ENCODE measurements around the gene CIAO2A.
"Not testable (repeated sequence)": the region's sequence is repeated elsewhere in the genome, so short reads cannot be mapped to it uniquely, and the experiment has no call there.

Gene CIAO2A

GRCh38 chr15:64060716-64061115 is 32.9 kb downstream of the CIAO2A start:
- Histone ChIP-seq H3K4me1 (ENCODE audit: control insufficient read depth, insufficient read depth, low read length) (no peaks in the 10 kb centered on the region), H3K9ac (ENCODE audit: low read length) (no peak overlapping the region), H3K27me3 (ENCODE audit: control insufficient read depth, insufficient read depth, low read length) (no peaks in the 10 kb centered on the region), H3K36me3 (ENCODE audit: control insufficient read depth, insufficient read depth, low read length) (no peaks in the 10 kb centered on the region), H3K4me3 (ENCODE audit: low read length) (no peak overlapping the region), H3K9me3 (ENCODE audit: control insufficient read depth, low read length) (no peaks in the 10 kb centered on the region)

- not testable (repeated sequence) for H3K4me1 ChIP-seq (ENCODE audit: control insufficient read depth, insufficient read depth, low read length); H3K27me3 ChIP-seq (ENCODE audit: control insufficient read depth, insufficient read depth, low read length); H3K9me3 ChIP-seq (ENCODE audit: control insufficient read depth, low read length); H3K4me3 ChIP-seq (ENCODE audit: low read length); H3K9ac ChIP-seq (ENCODE audit: low read length); H3K36me3 ChIP-seq (ENCODE audit: control insufficient read depth, insufficient read depth, low read length)
Measured at GRCh38 chr15:64059104-64059503, 34.5 kb downstream of the CIAO2A start.

- Histone ChIP-seq H3K9ac (ENCODE audit: low read length) (no peak overlapping the region), H3K9me3 (ENCODE audit: control insufficient read depth, low read length) (no peaks in the 10 kb centered on the region), H3K4me3 (ENCODE audit: low read length) (no peak overlapping the region), H3K4me1 (ENCODE audit: control insufficient read depth, insufficient read depth, low read length) (no peaks in the 10 kb centered on the region), H3K36me3 (ENCODE audit: control insufficient read depth, insufficient read depth, low read length) (no peaks in the 10 kb centered on the region), H3K27me3 (ENCODE audit: control insufficient read depth, insufficient read depth, low read length) (no peaks in the 10 kb centered on the region)
Measured at GRCh38 chr15:64058279-64058678, 35.4 kb downstream of the CIAO2A start.

- H3K9me3 ChIP-seq (ENCODE audit: control insufficient read depth, low read length); H3K27me3 ChIP-seq (ENCODE audit: control insufficient read depth, insufficient read depth, low read length); H3K4me1 ChIP-seq (ENCODE audit: control insufficient read depth, insufficient read depth, low read length); H3K9ac ChIP-seq (ENCODE audit: low read length); H3K4me3 ChIP-seq (ENCODE audit: low read length); H3K36me3 ChIP-seq (ENCODE audit: control insufficient read depth, insufficient read depth, low read length): not testable (repeated sequence)
Measured at GRCh38 chr15:64053674-64054073, 40.0 kb downstream of the CIAO2A start.

GRCh38 chr15:64052925-64053491 is 40.6 kb downstream of the CIAO2A start:
- Histone ChIP-seq H3K4me3 (ENCODE audit: low read length) (no peak overlapping the region), H3K9ac (ENCODE audit: low read length) (no peak overlapping the region), H3K9me3 (ENCODE audit: control insufficient read depth, low read length) (no peaks in the 10 kb centered on the region), H3K36me3 (ENCODE audit: control insufficient read depth, insufficient read depth, low read length) (no peaks in the 10 kb centered on the region), H3K27me3 (ENCODE audit: control insufficient read depth, insufficient read depth, low read length) (no peaks in the 10 kb centered on the region), H3K4me1 (ENCODE audit: control insufficient read depth, insufficient read depth, low read length) (peaks cover 7% of the 10 kb centered on the region)

GRCh38 chr15:64051407-64052259 is 42.0 kb downstream of the CIAO2A start:
- Histone ChIP-seq H3K9ac (ENCODE audit: low read length) (no peak overlapping the region), H3K4me3 (ENCODE audit: low read length) (no peak overlapping the region), H3K36me3 (ENCODE audit: control insufficient read depth, insufficient read depth, low read length) (no peaks in the 10 kb centered on the region), H3K27me3 (ENCODE audit: control insufficient read depth, insufficient read depth, low read length) (peaks cover 7% of the 10 kb centered on the region), H3K9me3 (ENCODE audit: control insufficient read depth, low read length) (no peaks in the 10 kb centered on the region), H3K4me1 (ENCODE audit: control insufficient read depth, insufficient read depth, low read length) (peaks cover 15% of the 10 kb centered on the region)

- Histone ChIP-seq H3K9ac (ENCODE audit: low read length) (no peak overlapping the region), H3K36me3 (ENCODE audit: control insufficient read depth, insufficient read depth, low read length) (no peaks in the 10 kb centered on the region), H3K4me1 (ENCODE audit: control insufficient read depth, insufficient read depth, low read length) (peaks cover 17% of the 10 kb centered on the region), H3K4me3 (ENCODE audit: low read length) (no peak overlapping the region), H3K27me3 (ENCODE audit: control insufficient read depth, insufficient read depth, low read length) (peaks cover 7% of the 10 kb centered on the region), H3K9me3 (ENCODE audit: control insufficient read depth, low read length) (no peaks in the 10 kb centered on the region)
Measured at GRCh38 chr15:64051093-64051402, 42.6 kb downstream of the CIAO2A start.

GRCh38 chr15:64050281-64051092 is 43.2 kb downstream of the CIAO2A start:
- H3K27me3 ChIP-seq (ENCODE audit: control insufficient read depth, insufficient read depth, low read length), result peaks cover 7% of the 10 kb centered on the region
- H3K36me3 ChIP-seq (ENCODE audit: control insufficient read depth, insufficient read depth, low read length), result no peaks in the 10 kb centered on the region
- H3K9me3 ChIP-seq (ENCODE audit: control insufficient read depth, low read length), result no peaks in the 10 kb centered on the region
- no peak overlapping the region for H3K9ac ChIP-seq (ENCODE audit: low read length)
- H3K4me3 ChIP-seq (ENCODE audit: low read length), result no peak overlapping the region
- peaks cover 17% of the 10 kb centered on the region for H3K4me1 ChIP-seq (ENCODE audit: control insufficient read depth, insufficient read depth, low read length)

GRCh38 chr15:64048781-64049460 is 44.7 kb downstream of the CIAO2A start:
- Histone ChIP-seq H3K36me3 (ENCODE audit: control insufficient read depth, insufficient read depth, low read length) (no peaks in the 10 kb centered on the region), H3K4me1 (ENCODE audit: control insufficient read depth, insufficient read depth, low read length) (peaks cover 26% of the 10 kb centered on the region), H3K4me3 (ENCODE audit: low read length) (no peak overlapping the region), H3K27me3 (ENCODE audit: control insufficient read depth, insufficient read depth, low read length) (peaks cover 7% of the 10 kb centered on the region), H3K9ac (ENCODE audit: low read length) (no peak overlapping the region), H3K9me3 (ENCODE audit: control insufficient read depth, low read length) (no peaks in the 10 kb centered on the region)

GRCh38 chr15:64046421-64047153 is 47.1 kb downstream of the CIAO2A start, which contains the start of gene DAPK2:
TSS of gene DAPK2 (minus strand) at chr15:64046485. CDS start at chr15:64040261, 6,224 bp downstream.
- Histone ChIP-seq H3K9me3 (ENCODE audit: control insufficient read depth, low read length) (no peaks in the 10 kb centered on the region), H3K4me3 (ENCODE audit: low read length) (peak within 1 kb of the TSS; percentile 73), H3K4me1 (ENCODE audit: control insufficient read depth, insufficient read depth, low read length) (peaks cover 26% of the 10 kb centered on the region), H3K9ac (ENCODE audit: low read length) (peak within 1 kb of the TSS; percentile 72), H3K27me3 (ENCODE audit: control insufficient read depth, insufficient read depth, low read length) (peaks cover 7% of the 10 kb centered on the region), H3K36me3 (ENCODE audit: control insufficient read depth, insufficient read depth, low read length) (no peaks in the 10 kb centered on the region)

- H3K9ac ChIP-seq (ENCODE audit: low read length), result peak overlapping the region; percentile 72
- H3K27me3 ChIP-seq (ENCODE audit: control insufficient read depth, insufficient read depth, low read length), result peaks cover 7% of the 10 kb centered on the region
- peak overlapping the region; percentile 73 for H3K4me3 ChIP-seq (ENCODE audit: low read length)
- H3K4me1 ChIP-seq (ENCODE audit: control insufficient read depth, insufficient read depth, low read length), result peaks cover 26% of the 10 kb centered on the region
- no peaks in the 10 kb centered on the region for H3K36me3 ChIP-seq (ENCODE audit: control insufficient read depth, insufficient read depth, low read length)
- H3K9me3 ChIP-seq (ENCODE audit: control insufficient read depth, low read length), result no peaks in the 10 kb centered on the region
Measured at GRCh38 chr15:64045774-64046420, 47.7 kb downstream of the CIAO2A start.

Data from mucosa of stomach (tissue), 1 donor.